ENCODE results near the gene ERFE.

DNA sequence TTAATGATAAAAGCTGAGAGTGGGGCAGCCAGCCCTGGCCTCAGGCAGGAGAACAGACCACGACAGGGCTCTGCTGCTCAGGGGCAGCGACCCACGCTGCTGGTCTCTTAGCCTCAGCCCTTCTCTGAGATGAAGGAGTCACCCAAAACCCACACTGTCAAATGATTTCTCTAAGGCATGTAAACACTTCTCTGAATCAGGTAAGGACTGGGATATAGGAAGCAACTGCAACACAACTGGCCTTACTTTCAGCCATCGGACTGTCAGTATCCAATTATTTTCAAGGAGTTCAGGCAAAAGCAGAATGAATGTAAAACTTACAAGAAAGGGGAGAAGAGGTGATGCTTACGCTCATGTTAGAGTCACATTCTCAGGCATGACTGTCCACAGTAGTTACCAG lies 21.8 kb downstream of the ERFE start:
- no peak for TF ChIP-seq RFX5 (IDR thresholded peaks at IDR 0.05; ENCODE audit: low read depth, low read length)
- TF ChIP-seq GATA4 (IDR thresholded peaks at IDR 0.05; ENCODE audit: borderline replicate concordance, low read depth), result no peak

Data from HepG2 (cell line).